ENCODE results near the gene FLAD1.
"Not testable (repeated sequence)": the region's sequence is repeated elsewhere in the genome, so short reads cannot be mapped to it uniquely, and the experiment has no call there.

FLAD1 gene

GRCh38 chr1:154992721-154993571 lies 9.8 kb downstream of the FLAD1 start:
- H3K4me3 ChIP-seq (replicated peaks in 1 of 2; ENCODE audit: low read depth in 2 of 2, low read length in 2 of 2): no peak overlapping the region
- DNase-seq (ENCODE audit: low read depth in 2 of 2): peak; percentile 57 to 65
- no peak for TF ChIP-seq CTCF (IDR thresholded peaks at IDR 0.05; ENCODE audit: low read depth, low read length)

- TF ChIP-seq CTCF (IDR thresholded peaks at IDR 0.05; ENCODE audit: low read depth, low read length): no peak
- H3K4me3 ChIP-seq (replicated peaks in 1 of 2; ENCODE audit: low read depth in 2 of 2, low read length in 2 of 2): no peak within 1 kb of the TSS
- DNase-seq (ENCODE audit: low read depth in 2 of 2): no peak
Observed at GRCh38 chr1:154993572-154994268, 10.6 kb downstream of the FLAD1 start, which contains the start of gene LENEP. Gene LENEP, plus strand, starts transcription at chr1:154993586. Its CDS starts 22 bp downstream, at chr1:154993608.

GRCh38 chr1:154994269-154994587 lies 11.1 kb downstream of the FLAD1 start:
- DNase-seq (ENCODE audit: low read depth in 2 of 2): no peak
- TF ChIP-seq CTCF (IDR thresholded peaks at IDR 0.05; ENCODE audit: low read depth, low read length): no peak
- H3K4me3 ChIP-seq (replicated peaks in 1 of 2; ENCODE audit: low read depth in 2 of 2, low read length in 2 of 2): no peak overlapping the region

GRCh38 chr1:154994591-154994990 lies 11.4 kb downstream of the FLAD1 start:
- no peak for DNase-seq (ENCODE audit: low read depth in 2 of 2)
- TF ChIP-seq CTCF (IDR thresholded peaks at IDR 0.05; ENCODE audit: low read depth, low read length): no peak
- H3K4me3 ChIP-seq (replicated peaks in 1 of 2; ENCODE audit: low read depth in 2 of 2, low read length in 2 of 2): no peak overlapping the region

GRCh38 chr1:154995301-154995983 lies 12.3 kb downstream of the FLAD1 start:
- TF ChIP-seq CTCF (IDR thresholded peaks at IDR 0.05; ENCODE audit: low read depth, low read length): peak; percentile 39
- H3K4me3 ChIP-seq (replicated peaks in 1 of 2; ENCODE audit: low read depth in 2 of 2, low read length in 2 of 2): not testable (repeated sequence)
- peak; percentile 91 for DNase-seq (ENCODE audit: low read depth in 2 of 2)

GRCh38 chr1:154996966-154997701 lies 14.0 kb downstream of the FLAD1 start:
- no peak overlapping the region for H3K4me3 ChIP-seq (replicated peaks in 1 of 2; ENCODE audit: low read depth in 2 of 2, low read length in 2 of 2)
- DNase-seq (ENCODE audit: low read depth in 2 of 2): no peak
- no peak for TF ChIP-seq CTCF (IDR thresholded peaks at IDR 0.05; ENCODE audit: low read depth, low read length)

Data from cardiac fibroblast (primary cell).